HG03571 (cell line): ENCODE measurements around the gene MCM5.
"Not testable (repeated sequence)": the region's sequence is repeated elsewhere in the genome, so short reads cannot be mapped to it uniquely, and the experiment has no call there.

Experiments
- ATAC-seq: cut with Tn5 transposase; IDR thresholded peaks from one replicate; pipeline ENCODE4 v1.9.1; 2021; ENCODE audit not compliant: unreplicated experiment

The MCM5 gene

DNA sequence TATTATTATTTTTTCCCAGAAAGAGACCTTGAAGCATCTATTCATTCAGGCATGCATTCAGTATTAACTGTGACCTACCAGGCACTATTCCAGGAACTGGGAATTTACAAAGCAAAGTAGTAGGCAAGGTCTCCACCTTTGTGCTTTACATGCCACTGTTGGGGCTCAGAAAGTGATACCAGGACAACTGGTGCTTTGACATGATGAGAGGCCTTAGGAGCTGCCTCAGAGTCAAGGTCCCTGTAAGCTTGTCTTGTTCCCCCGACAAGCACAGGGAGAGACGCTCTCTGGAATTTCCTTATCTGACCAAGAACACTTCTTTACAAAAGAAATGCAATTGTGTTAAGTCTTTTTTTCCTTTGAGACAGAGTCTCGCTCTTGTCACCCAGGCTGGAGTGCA lies 21.3 kb upstream of the MCM5 start:
- no peak for ATAC-seq

DNA sequence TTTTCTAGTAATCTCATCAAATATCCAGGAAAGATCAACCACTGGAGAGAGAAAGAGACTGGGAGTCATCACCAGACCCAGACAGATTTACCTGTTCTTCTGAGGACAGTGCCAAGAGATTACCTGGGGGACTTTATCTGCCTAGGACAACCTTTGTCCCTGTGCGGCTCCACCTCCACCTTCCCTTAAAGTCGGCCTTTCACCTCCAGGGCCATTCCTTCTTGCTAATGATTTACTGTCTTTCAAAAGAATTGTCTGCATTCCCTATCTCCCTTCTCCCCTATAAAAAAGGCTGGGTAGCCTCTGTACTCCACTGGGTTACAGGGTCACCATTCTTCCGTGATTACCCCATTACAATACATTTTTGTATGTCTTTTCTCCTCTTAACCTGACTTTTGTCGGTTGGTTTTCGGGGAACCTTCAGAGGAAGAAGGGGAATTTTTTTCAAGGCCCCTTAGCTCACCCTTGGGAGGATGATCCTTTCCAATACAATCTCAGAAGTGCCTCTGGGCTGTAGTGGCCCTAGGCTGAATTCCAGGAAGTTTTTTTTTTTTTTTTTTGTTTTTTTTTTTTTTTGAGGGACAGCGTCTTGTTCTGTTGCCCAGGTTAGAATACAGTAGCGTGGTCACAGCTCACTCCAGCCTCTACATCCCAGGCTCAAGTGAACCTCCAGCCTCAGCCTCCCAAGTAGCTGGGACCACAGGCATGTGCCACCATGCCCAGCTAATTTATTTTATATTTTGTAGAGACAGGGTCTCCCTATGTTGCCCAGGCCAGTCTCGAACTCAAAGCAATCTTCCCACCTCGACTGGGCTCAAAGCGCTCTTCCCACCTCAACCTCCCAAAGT lies 20.6 kb upstream of the MCM5 start:
- no peak for ATAC-seq

DNA sequence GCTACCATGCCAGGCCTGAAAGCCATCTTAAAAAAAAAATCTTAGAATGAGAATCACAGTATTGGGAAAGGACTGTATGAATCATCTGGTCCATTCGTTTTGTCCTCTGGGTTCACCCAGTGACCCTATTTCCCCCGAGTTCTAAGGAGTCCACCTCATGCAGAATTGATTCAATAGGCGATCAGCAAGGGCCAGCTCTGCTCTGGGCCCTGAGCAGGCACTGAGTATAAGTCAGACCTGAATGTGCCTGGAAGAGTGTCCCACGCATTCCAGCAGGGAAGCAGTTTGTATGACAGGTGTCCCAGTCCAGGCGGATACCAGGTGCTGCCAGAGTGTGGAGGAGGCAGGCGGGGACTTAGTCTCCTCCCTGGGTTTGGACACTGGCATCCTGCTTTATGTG lies 19.9 kb upstream of the MCM5 start:
- no peak for ATAC-seq

DNA sequence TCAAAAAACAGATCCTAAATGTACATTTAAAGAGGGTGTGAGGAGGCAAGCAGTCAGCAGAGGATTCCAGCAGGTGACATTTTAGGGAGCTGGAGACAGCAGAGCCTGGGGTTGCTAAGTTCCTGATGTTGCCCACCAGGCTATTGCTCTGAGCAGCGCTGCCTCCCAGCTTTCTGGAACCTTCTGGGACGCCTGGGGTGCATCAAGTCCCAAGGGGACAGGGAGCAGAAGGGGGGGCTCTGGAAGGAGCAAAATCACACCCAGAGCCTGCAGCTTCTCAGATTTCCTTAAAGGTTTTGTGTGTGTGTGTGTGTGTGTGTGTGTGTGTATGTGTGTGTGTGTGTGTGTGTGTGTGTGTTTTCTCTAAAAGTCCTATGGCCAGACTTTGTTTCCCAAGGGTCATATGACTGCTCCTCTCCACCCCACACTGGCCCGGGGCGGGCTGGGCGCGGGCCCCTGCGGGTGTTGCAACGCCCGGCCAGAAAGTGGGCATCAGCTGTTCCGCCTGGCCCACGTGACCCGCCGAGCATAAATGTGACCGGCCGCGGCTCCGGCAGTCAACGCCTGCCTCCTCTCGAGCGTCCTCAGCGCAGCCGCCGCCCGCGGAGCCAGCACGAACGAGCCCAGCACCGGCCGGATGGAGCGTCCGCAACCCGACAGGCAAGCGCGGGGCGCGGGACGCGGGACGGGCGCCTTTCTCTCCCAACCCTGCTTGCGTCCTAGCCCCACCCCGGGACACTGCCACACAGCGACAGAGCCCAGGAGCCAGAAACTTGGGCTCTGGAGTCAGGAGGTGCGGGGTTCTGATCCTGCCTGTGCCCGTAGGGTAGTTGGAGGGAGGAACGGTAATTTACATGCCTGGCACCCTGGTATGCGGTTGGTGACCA lies 19.2 kb upstream of the MCM5 start, which contains the start of gene HMOX1:
TSS of gene HMOX1 (plus strand) at position 560 of the 887 bp plus-strand sequence. CDS start at position 638, 78 bp downstream.
- no peak for ATAC-seq

DNA sequence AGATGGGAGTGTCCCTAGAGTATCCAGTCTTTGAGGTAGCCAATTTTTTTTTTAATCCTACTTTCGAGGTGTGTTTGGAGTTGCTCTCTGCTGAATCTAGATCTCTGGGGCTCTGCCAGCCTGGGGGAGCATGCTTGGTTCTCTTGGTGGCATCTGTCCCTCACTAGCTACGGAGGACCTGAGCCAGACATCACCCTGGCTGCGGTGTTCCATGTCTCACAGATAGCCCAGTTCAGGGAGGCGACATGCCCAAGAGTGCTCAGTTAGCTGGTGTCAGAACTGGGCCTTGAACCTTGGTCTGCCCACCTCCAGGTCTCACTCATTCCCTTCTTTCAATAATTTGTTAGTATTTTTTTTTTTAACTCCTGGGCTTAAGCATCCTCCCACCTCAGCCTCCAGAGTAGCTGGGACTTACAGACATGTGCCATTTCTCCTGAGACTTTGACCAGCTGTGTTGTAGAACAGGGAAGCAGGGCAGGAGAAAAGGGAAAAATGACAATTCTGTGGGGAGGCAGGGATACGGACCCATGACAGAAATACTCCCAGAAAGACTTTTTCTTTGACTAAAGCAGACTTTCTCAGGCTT lies 18.4 kb upstream of the MCM5 start:
- no peak for ATAC-seq

DNA sequence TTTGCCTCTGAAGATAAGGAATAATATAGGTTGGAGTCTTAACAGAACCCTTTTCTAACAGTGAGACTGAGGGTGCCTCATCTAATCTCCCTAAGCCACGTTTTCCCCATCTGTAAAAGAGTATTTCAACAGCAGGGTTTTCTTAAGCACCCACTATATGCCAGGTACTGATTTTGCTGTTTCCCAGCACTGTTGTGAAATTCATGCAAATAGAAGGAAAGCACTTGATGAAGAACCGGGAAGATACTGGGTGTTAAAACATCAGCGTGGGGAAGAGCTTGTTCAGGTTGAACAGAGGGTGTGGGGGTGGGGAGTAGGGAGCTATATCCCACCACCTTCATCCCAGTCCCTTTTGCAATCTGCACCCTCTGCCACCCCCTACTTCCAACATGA lies 16.3 kb upstream of the MCM5 start:
- ATAC-seq = no peak

DNA sequence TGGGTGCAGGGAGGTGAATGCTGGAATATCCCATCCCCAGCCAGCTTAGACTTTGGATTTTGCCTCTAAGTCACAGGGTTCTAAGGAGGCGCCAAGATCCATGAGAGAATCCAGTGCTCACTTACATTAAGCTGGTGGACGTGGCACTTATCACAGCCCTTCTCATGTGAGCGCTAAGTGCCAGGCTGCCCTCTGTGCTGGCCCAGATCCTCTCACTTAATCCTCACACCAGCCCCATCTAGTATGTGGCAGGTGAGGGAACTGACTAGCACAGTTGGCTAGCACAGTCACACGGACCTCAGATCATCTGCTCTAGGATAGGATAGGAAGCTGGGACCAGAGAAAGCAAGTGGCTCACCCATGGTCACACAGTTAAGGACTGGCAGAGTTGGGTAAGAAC lies 15.4 kb upstream of the MCM5 start:
- ATAC-seq = no peak

DNA sequence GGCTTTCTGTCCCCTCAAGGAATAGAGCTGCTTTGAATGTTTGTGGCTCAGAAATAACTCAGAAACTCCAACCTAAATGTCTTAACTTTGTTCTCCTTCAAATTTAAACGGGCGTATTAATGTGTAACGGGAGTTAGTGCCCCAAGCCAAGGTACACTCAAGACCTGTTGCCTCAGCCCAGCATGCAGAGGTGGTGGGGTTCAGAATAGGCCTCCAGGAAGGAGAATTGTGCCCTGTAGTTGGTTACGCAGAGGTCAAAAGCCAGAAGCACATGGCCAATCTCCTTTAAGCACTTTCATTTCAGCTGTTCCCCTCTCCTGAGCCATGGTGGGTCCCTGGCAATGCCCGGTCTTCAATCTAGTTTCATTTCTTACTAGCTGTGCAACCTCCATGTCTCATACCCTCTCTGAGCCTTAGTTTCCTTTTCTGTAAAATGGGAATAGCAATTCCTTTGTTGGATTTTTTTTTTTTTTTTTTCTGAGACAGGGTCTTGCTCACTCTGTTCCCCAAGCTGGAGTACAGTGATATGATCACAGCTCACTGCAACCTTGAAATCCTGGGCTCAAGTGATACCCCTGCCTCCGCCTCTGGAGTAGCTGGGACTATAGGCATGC lies 14.9 kb upstream of the MCM5 start:
- no peak for ATAC-seq

DNA sequence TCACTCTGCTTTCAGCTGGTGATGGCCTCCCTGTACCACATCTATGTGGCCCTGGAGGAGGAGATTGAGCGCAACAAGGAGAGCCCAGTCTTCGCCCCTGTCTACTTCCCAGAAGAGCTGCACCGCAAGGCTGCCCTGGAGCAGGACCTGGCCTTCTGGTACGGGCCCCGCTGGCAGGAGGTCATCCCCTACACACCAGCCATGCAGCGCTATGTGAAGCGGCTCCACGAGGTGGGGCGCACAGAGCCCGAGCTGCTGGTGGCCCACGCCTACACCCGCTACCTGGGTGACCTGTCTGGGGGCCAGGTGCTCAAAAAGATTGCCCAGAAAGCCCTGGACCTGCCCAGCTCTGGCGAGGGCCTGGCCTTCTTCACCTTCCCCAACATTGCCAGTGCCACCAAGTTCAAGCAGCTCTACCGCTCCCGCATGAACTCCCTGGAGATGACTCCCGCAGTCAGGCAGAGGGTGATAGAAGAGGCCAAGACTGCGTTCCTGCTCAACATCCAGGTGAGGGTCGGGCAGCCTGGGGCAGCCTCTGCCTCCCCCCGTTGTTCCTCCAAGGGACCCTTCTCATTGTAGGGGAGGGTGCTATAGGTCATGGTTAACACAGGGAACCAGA lies 13.2 kb upstream of the MCM5 start:
- no peak for ATAC-seq

DNA sequence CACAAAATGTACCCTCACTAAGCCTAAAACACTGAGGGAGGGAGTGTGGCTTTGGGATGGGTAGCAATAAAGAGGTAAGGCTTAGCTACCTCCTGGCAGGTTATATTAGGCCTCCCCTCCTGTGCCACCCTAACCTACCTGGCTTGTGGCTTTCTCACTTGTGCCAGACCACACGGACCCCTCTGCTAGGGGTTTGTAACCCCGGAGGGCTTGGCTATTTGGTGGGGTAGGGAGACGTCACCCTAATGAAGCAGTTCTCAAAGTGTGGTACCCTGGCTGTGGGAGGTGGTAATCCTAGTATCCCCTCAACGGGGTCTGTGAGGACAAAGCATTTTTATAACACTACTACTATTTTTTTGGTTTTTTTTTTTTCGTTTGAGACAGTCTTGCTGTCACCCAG lies 9.0 kb upstream of the MCM5 start:
- ATAC-seq = no peak

DNA sequence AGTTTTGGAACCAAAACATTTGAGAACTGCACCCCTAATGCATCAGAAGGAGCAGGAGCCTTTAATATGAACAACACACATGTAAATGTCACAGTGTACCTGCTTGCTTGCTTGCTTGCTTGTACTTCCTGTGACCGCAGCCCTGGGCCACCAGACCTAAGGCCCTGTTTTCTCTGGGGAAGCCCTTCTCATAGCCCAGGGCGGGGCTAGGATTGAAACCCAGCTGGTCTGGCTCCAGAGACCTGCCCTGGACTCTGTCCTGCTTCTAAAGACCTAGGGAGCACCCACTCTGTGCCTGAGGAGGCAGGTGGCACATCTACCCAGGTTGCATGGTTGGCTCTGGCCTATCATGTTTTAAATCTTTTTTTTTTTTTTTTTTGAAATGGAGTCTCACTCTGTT lies 7.6 kb upstream of the MCM5 start:
- no peak for ATAC-seq

DNA sequence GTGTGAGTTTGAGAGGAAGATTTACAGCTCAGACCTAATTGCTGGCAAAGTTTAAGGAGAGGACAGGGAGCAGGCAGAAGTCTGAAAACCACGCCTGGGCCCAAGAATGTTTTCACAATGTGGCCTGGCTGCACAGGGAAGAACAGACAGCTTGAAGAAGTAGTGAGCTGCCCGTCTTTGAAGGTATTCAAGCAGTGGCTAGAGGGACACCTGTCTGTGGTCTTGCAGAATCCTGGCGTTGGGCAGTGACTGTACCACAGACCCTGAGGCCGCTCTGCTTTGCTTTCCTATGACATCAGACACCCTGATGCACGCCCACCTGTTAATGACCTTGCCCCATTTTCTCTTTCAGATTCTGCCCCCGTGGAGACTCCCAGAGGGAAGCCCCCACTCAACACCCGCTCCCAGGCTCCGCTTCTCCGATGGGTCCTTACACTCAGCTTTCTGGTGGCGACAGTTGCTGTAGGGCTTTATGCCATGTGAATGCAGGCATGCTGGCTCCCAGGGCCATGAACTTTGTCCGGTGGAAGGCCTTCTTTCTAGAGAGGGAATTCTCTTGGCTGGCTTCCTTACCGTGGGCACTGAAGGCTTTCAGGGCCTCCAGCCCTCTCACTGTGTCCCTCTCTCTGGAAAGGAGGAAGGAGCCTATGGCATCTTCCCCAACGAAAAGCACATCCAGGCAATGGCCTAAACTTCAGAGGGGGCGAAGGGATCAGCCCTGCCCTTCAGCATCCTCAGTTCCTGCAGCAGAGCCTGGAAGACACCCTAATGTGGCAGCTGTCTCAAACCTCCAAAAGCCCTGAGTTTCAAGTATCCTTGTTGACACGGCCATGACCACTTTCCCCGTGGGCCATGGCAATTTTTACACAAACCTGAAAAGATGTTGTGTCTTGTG lies 6.6 kb upstream of the MCM5 start:
- no peak for ATAC-seq

DNA sequence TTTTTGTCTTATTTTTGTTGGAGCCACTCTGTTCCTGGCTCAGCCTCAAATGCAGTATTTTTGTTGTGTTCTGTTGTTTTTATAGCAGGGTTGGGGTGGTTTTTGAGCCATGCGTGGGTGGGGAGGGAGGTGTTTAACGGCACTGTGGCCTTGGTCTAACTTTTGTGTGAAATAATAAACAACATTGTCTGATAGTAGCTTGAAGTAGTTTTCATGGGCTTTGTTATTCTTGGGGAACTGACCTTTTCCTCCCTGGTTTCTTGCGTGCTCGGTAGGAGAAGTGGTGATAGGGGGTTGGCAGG lies 6.0 kb upstream of the MCM5 start:
- ATAC-seq = no peak

DNA sequence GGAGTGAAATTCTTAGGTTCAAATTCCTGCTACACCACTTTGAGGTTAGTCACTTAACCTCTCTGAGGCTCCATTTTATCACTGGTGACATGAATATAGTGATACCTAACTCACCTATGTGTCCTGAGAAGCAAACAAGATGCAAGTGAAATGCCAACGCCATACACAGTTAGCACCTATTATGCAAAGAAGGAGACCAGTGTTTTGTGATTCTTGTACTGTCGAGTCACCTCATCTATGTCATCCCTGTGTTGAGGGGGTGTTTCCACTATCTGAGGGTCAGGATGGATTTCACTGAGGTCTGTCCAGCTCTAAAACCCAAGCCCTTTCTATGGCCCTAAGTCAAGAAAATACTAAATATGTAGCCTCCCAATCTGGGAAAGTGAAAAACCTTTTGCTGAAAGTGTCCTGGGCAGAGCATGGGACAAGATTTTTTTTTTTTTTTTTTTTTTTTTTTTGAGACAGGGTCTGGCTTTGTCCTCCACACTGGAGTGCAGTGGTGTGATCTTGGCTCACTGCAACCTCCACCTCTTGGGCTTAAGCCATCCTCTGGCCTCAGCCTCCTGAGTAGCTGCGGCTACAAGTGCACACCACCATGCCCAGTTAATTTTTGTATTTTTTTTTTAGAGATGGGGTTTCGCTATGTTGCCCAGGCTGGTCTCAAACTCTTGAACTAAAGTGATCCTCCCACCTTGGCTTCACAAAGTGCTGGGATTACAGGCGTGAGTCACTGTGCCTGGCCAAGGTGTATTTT lies 5.0 kb upstream of the MCM5 start:
- no peak for ATAC-seq

DNA sequence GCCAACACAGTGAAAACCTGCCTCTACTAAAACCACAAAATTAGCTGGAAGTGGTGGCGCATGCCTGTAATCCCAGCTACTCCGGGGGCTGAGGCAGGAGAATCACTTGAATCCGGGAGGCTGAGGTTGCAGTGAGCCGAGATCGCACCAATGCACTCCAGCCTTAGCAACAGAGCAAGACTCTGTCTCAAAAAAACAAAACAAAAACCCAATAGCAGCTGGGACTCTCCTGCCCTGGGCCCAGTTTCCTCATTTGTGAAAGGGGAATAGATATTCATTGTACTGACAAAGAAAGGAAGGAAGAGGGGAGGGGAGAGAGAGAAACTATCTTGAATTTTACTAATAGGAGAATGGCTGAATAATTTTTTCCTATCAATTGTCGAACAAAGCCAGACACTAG lies 3.3 kb upstream of the MCM5 start:
- ATAC-seq = not testable (repeated sequence)

DNA sequence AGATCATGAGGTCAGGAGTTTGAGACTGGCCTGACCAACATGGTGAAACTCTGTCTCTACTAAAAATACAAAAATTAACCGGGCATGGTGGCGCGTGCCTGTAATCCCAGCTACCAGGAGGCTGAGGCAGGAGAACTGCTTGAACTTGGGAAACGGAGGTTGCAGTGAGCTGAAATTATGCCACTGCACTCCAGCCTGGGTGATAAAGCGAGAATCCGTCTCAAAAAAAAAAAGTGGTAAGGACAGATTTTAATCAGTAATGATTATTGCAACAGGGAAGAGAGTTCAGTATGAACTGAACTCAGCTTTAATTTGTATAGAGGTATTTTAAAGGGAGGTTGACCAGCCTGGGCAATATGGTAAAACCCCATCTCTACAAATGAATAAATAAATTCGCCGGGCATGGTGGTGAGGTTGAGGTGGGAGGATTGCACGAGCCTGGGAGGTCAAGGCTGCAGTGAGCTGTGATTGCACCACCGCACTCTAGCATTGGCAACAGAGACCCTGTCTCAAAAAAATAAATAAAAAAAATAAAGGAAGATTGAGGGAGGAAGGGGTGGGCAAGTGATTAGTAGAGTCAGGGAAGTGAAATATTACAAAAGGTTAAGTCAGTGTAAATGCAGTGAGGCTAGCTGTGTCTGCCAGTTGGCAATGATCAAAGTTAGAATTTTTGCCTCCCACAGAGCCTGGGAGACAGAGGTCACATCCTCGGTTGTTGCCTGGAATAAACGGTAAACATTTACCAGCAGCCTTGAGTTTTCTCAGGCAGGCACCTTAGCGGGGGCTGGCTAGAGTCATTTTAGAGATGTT lies 2.6 kb upstream of the MCM5 start:
- no peak for ATAC-seq

DNA sequence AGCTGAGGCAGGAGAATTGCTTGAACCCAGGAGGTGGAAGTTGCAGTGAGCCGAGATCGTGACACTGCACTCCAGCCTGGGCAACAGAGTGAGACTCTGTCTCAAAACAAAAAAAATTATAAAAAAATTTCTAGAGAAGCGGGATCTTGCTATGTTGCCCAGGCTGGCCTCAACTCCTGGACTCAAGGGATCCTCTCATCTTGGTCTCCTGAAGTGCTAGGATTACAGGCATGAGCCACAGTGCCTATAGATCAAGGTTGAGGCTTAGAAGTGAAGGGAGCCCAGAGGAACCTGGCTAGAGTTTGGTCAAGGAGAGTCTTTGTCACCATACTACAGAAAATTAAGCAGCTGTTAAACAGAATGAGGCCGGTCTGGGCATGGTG lies 1.4 kb upstream of the MCM5 start:
- ATAC-seq = no peak

DNA sequence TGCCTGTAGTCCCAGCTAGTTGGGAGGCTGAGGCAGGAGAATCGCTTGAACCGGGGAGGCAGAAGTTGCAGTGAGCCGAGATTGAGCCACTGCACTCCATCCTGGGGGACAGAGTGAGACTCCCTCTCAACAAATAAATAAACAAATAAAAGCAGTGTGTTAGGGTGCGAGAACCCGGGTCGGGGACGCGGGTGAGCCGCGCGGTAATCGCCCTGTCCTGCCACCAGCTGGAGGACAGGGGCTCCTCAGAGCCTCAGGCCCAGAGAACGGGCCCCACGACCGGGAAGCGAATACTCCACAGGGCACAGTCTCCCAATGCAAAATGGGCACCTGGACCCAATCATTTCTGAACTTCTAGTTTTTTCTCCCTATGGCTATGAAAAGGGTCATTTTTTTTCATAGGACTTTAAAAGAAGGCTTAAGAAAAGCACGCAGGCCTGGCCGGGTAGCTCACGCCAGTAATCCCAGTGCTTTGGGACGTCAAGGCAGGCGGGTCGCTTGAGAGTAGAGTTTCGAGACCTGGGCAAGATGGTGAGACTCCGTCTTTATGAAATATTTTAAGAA lies 744 bp upstream of the MCM5 start:
- no peak for ATAC-seq
